ENCODE results near the gene MINDY4.

Gene MINDY4

DNA sequence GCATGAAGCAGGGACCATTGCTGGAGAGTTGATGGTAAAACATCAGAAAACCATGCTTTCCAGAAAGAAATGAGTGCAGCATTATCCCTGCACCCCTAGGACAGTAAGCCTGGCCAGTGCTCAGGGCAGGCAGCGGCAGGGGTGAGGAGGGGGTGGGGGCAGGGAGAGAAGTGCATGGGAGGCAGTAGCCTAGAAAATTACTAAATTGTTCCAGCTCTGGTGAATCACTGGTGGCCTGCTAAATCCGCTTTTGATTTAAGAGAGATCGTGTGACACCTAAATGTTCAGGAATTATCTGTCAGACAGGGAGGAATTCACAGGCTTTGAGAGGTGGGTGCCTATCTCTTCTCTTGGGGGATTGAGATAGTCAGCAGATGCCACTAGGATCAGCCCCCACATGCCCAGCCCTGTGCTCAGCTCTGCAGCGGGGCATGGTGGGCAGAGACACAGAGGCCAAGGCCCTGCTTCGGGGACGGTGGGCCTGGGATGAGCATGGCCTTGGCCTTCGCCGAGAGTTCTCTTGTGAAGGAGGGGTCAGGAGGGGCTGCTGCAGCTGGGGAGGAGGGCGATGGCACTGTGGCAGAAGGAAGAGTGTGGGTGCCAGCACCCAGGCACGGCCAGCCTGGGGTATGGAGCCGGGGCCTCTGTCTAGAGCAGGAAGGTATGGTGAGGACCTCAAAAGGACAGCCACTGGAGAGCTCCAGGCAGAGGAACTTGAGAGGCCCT is 135.5 kb downstream of the MINDY4 start:
- no peak for DNase-seq

DNA sequence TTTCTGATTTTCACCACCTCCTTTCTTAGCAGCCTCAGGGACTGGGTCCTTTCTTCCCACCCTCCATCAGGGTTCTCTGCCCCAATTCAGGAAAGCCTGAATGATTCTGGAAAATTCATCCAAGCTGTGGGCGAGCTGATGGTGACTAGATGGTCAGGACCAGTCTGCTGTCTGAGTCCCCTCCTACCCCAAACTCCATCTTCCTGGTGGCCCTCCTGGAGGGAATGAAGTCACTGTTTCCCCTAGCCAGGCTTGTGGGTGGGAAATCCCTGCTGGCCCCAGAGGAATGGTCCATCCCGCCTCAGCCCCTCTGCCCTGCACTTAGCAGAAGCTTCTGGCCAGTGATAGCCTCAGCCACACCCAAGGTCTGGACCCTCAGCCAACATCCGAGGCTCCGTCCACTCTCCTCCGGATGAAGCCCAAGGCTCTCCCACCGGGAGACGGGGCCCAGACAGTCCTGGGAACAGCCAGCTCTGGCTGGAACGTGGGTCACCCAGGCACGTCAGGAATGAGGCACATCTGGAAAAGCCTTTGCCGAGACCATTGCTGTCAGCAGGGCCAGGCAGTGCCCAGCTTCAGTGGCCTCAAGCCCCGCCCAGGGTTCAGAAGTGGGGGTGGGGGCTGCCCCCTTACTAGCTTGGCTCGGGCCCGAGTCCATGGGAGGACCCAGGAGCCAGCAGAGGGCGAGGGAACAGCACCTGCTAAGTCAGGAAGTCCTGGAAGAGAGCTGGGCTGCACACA is 136.5 kb downstream of the MINDY4 start:
- no peak for DNase-seq

DNA sequence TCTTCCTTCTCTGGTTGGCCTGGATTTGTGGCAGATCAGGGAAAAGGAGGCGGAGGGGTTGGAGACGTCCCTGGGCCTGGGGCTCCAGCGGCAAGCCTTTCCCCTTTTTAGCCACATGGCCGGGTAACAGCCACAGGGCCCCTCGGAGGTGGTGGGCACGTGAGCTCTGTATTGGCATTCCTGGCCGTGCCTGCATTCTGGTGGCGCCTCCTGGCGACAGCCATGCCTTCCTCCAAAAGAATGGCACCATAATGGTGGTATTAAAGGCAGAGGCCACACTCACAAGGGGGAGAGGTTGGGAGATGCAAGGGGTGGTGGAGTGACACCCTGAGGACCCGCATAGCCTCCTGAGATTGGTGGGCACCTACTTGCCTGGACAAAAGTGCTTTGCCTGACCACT is 137.5 kb downstream of the MINDY4 start:
- no peak for DNase-seq

DNA sequence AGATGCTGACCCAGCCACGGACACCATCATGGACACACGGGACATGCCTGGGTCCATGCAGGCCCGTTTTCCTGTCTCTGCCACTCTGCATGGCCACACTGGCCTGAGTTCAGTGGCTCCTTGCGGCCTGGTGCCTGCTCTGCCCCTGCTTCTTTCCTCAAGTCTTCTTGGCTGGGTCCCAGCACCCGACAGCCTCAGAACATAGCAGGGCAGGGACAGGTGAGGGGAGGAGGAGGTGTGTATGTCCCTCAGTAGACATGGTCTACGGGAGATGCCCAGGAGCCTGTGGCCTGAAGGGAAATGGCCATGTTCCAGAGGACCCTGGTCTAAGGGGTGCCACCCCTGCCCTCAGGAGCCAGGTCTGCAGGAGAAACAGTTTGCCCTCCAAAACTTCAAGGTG is 138.2 kb downstream of the MINDY4 start:
- no peak for DNase-seq

GRCh38 chr7:30910411-30911073 is 139.3 kb downstream of the MINDY4 start:
- no peak for DNase-seq

- no peak for DNase-seq
Observed at GRCh38 chr7:30911133-30911532, 139.9 kb downstream of the MINDY4 start.

DNA sequence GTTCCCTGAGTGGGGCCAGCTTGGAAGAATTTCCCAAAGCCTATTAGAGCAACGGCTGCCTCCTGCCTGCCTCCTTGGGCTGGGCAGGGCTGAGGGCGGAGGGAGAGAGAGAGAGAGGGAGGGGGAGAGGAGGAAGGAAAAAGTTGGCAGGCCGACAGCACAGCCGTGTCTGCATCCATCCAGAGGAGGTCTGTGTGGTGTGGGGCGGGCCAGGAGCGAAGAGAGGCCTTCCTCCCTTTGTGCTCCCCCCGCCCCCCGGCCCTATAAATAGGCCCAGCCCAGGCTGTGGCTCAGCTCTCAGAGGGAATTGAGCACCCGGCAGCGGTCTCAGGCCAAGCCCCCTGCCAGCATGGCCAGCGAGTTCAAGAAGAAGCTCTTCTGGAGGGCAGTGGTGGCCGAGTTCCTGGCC is 140.3 kb downstream of the MINDY4 start, which contains the start of gene AQP1:
TSS of gene AQP1 (plus strand) at position 293 of the 409 bp plus-strand sequence. CDS start at position 350, 57 bp downstream.
- no peak for DNase-seq

GRCh38 chr7:30912021-30912730 is 141.0 kb downstream of the MINDY4 start:
- no peak for DNase-seq

- no peak for DNase-seq
Observed at GRCh38 chr7:30912731-30912985, 141.4 kb downstream of the MINDY4 start.

DNA sequence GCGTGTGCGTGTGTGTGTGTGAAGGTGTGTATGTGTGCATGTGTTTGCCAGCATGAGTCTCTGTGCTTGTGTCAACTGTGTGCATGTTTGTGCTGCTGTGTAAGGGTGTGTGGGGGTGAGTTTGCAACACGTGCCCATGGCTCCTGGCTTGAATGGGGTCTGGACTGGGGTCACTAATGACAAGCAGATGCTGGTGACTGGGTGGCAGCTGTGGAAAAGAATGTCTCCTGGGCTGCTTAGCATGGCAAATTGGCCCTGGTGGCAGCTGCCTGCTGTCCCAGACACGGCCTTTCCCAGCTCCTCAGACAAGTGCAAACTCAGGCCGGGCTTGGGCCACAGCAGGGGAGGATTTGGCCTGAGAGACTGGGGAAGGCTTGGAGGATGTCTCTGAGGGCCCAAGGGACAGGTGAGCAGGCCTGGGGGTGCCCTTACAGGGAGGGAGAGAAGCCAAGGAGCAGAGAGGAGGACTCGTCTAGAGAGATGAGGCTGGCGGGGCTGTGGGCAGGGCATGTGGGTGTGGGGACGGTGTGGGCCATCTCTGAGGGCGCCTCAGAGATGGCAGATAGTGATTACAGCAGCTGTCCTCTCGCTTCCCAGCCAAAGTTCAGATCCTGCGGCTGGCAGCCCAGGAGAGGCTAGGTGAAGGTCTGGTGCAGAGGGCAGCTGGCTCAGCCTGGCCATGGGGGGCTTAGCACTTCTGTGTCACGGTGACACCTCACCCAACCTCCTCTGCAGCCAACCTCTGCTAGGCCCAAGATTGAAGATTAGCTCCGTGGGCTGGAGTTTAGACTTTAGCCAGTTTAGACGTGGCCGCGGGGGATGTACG is 142.0 kb downstream of the MINDY4 start:
- no peak for DNase-seq

- DNase-seq, result no peak
Observed at GRCh38 chr7:30913821-30914515, 142.8 kb downstream of the MINDY4 start.

GRCh38 chr7:30914596-30914995 is 143.4 kb downstream of the MINDY4 start:
- DNase-seq, result no peak

DNA sequence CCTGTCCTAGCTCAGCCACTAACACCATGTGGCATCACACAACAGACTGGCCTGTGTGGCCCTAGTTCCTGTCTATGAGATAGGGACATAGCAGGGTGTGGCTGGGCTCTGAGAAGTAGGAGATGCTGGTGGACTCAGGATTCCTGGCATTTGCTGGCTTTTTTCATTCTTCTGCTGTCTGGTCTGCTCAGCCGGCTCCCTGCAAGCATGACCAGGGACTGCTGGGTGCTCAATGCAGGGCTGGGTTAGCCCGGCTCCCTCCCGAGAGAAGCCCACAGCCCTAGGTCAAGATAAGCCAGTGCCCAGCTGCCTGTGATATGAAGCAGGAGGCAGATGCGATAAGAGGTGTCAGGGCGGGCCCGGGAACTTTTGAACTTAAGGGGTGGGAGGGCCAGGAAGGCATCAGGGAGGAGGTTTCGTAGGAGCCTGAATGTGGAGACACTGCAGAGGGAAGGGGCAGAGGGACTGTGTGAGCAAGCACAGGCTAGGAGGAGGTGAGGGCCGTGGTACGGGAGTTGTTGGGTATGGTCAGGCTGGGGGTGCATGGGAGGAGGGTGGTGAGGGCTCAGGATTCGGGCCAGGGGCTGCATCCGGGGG is 143.9 kb downstream of the MINDY4 start:
- no peak for DNase-seq

DNA sequence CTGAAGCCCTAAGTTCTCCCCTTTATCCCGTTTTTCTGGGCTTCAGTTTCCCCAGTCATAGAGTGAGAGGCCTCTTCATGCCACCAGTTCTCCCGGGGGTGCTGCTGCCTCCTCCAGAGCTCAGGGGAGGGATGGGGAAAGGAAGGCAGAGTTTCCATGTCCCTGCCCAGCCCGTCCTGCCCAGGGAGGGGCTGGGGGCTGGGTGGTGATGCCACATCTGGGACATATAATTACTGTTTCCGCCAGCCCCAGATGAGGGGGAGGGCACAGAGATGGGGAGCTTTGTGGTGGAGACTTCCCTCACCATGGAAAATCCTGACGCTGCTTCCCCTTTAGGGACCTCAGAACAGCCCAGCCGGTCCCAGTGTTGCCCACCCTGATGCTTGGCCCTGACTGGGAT is 144.5 kb downstream of the MINDY4 start:
- DNase-seq, result no peak

DNA sequence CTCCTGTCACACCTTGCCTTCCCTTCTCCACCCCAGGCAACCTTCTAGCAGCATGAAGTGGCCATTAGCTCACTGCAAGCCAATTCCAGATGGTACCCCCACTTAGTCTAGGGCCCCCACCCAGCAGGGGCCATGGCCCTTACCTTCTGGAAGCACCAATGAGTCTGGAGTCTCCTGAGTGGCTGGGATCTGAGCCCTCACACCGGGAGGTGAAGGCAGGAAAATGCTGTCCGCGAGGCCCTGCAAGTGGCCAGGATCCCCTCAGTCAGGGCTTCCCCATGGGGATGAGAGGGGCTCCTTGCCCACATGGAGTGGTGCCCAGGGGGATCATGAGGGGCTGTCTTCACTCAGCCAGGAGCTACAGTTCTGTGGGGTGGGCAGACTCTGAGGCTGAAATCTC is 145.0 kb downstream of the MINDY4 start:
- DNase-seq, result no peak

DNA sequence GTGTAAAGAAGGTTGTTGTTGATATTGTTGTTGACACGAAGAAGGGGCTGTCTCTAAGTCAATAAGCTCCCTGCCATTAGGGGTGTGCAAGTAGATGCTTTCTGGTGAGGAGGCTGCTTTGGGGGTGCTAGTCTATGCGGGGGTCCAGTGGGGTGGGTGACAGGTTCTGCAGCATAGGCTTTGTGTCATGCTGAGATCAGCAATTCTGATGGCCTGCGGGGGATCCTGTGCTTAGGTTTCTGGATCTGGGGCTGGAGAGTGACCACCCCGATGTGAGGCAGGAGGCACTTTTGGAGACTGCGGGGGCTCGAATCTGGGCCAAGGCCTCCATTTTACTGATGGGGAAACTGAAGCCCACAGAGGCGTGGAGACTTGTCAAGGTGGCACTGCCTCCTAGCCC is 145.6 kb downstream of the MINDY4 start:
- no peak for DNase-seq

DNA sequence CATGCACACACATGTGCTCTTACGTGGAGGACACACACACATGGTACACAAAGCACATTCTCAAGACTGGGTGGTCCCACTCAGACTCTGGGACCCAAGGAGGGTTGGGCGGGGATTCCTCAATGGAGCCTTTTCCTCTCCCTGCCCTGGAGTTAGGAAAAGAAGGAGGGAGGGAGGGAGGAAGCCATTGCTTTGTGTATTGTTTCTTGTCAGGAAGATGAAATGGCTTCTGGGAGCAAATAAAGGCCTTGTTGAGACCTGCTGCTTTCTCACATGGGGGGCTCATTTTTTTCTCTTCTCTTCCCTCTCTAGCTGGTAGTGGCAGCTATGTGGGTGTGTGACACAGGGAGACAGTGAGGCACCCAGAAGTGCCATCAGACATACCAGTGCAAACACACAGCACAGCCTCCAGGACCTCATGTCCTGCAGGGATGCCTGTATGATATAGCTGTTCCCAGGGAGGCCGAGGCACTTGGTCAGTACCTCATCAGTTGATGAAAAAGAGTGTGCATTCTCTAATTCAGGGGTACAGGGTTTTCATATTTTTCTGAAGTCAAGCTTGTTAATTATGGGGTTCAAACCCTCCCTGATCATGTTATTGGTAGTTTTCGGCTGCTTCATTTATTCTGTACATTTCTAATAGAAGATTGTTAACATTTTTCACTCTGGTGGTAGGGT is 146.1 kb downstream of the MINDY4 start:
- DNase-seq, result no peak

GRCh38 chr7:30918676-30919075 is 147.5 kb downstream of the MINDY4 start:
- DNase-seq, result no peak

DNA sequence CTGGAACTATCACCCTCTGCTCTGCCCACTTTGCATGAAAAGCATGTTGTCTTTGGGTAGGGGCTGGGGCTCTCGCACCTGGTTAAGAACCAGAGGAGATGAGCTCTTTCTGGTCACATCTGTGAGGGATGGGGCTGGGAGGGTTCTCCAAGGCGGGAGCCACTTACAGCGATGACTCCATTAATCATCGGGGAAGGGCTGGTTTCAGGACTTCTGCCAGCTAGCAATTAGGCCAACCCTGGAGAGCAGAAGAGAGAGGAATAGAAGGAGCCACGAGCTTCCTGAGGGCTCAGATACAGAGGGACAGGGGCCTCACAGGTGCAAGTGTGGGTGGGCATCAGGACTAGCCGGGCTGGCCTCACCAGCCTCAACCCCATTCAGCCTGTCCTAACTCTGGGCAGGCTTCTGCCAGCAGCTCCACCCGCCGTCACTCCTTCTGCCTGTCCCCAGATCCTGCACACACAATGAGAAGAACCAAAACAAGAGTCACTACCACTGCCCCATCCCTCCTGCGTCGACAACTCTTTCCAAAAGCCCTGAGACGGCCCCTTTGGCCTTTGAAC is 148.9 kb downstream of the MINDY4 start:
- peak; percentile 33 for DNase-seq

Measured in NCI-H187 treated with DMSO at 0.1 percent for 48 hours (cell line).